ENCODE measurements around the gene ZFAND3.

ZFAND3 gene, protein sequence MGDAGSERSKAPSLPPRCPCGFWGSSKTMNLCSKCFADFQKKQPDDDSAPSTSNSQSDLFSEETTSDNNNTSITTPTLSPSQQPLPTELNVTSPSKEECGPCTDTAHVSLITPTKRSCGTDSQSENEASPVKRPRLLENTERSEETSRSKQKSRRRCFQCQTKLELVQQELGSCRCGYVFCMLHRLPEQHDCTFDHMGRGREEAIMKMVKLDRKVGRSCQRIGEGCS

GRCh38 chr6:37819177-37819801 is at the start of gene ZFAND3:
Gene ZFAND3 (plus strand): TSS chr6:37819727. CDS start chr6:37819946, 219 bp downstream.
- peak; percentile 32 for DNase-seq

- DNase-seq, result no peak
Observed at GRCh38 chr6:37774028-37774680, 45.4 kb upstream of the ZFAND3 start.

DNA sequence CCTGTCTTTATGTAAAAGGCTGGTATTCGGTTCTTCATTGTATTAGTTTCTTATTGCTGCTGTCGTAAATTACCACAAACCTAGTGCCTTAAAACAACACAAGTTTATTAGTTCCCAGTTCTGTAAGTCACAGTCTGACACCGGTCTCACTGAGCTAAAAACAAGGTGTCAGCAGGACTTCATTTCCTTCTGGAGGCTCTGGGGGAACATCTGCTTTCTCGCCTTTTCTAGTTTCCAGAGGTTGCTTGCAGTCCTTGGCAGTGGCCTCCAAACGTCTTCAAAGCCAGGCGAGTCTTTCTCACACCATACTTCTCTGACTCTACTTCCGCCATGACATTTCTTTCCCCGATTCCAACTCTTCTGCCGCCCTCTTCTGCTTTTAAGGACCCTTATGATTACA is 43.0 kb upstream of the ZFAND3 start:
- DNase-seq, result no peak

- DNase-seq, result no peak
Observed at GRCh38 chr6:37777272-37777834, 42.2 kb upstream of the ZFAND3 start.

GRCh38 chr6:37779111-37779800 is 40.3 kb upstream of the ZFAND3 start:
- no peak for DNase-seq

GRCh38 chr6:37779902-37780628 is 39.5 kb upstream of the ZFAND3 start:
- no peak for DNase-seq

GRCh38 chr6:37781788-37782187 is 37.7 kb upstream of the ZFAND3 start:
- DNase-seq, result no peak

DNA sequence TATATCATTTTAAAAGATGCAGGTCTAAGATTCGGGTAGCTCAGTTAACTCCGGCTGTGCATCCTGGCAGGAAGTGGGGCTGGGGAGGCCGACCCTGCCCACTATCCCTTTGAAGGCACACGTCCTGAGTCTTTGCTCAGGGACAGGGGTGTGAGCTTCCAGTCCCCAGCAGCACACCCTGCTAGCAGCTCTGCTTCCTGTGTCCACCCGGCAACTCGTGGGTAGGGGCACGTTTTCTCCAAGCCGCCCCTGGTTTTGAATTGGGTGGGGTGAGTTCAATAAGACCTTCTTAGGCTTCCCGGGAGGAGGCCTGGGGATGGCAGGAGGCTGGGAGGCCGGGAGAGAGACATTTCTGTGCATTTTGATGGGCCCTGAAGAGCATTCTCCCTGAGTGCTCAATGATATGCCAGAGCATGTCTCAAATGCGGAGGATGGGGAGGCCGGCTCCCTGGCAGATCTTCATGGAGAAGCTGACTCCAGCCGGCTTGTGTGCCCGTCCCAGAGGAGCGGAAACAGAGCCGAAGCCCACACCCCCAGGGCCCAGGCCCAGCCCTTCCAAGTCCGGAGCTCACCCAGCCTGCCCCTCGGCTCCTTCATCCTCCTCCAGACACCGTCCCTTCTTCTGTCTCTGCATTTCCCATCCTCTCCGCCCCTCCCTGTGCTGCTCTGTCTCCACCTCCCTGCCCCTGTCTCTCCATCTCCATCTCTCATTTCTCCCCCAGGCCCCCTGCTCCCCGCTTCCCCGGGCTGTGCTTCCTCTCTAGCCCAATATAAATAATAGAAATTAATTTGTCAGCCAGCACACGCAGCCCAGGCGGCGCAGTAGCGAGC is 36.3 kb upstream of the ZFAND3 start:
- DNase-seq, result no peak

- DNase-seq, result no peak
Observed at GRCh38 chr6:37783856-37784584, 35.5 kb upstream of the ZFAND3 start.

GRCh38 chr6:37784585-37784967 is 35.0 kb upstream of the ZFAND3 start:
- no peak for DNase-seq

DNA sequence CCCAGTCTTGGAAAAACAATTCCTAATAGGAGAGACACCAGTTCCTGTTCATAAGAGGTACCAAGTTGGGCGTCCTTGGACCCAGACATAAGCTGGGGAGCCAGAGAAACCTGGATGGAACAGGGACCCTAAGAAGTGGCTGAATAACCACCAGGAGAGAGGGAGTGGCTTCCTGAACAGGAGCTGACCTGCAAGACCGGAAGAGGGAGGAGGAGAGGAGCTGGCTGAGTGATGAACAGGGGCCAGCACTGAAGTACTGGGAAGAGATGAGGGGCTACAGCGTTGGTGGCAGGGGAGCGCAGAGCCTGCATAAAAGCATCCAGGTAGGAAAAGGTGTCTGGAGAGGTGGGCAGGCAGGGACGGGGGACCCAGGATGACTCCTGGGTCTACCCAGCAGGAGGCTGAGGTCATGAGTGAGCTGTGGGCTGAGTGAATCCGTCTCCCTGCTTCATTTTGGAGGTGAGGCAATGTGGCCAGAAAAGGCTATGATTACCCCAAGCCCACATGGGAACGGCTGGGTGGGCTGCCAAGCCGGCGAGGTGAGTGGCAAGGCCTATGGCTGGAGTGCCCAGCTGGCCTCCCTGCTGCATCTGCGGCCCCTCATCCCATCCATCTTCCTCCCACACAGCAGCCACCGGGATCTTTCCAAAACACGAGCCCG is 34.4 kb upstream of the ZFAND3 start:
- no peak for DNase-seq

GRCh38 chr6:37785663-37786270 is 33.8 kb upstream of the ZFAND3 start:
- peak; percentile 16 for DNase-seq

DNA sequence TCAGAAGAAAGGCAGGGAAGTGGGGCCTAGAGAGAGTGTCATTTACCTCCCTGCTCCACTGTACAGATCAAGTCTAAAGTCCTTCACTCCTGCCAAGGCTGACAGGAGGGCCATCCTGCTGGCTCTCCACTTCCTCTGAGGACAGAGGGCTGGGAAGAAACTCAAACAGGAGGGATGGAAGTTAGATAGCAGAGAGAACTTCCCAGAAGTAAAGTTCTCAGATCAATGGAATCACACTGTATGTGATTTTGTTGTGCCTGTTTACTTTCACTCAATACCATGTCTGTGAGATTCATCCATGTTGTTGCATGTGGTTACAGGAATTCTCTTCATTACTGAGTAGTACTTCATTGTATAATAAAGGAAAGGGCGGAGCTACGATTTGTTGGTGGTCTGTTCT is 32.3 kb upstream of the ZFAND3 start:
- no peak for DNase-seq

DNA sequence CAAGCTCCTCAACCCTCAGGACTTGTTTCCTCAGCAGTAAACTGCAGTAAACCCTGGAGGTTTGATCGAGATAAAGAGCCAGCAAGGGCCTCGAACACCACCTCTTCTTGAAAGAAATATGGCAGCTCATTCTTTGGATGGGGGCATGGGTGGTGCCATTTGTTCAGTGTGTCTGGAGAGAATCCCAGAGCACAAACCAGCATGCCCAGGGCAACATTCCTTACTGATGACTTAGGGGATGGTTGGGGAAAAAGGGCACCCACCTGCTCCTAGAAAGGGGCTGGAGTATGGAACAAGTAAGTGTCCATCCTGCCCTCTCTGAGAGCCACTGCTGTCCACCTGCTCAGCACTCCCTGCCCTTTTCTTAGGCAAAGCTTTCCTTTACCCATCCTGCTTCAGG is 31.3 kb upstream of the ZFAND3 start:
- DNase-seq, result no peak

DNA sequence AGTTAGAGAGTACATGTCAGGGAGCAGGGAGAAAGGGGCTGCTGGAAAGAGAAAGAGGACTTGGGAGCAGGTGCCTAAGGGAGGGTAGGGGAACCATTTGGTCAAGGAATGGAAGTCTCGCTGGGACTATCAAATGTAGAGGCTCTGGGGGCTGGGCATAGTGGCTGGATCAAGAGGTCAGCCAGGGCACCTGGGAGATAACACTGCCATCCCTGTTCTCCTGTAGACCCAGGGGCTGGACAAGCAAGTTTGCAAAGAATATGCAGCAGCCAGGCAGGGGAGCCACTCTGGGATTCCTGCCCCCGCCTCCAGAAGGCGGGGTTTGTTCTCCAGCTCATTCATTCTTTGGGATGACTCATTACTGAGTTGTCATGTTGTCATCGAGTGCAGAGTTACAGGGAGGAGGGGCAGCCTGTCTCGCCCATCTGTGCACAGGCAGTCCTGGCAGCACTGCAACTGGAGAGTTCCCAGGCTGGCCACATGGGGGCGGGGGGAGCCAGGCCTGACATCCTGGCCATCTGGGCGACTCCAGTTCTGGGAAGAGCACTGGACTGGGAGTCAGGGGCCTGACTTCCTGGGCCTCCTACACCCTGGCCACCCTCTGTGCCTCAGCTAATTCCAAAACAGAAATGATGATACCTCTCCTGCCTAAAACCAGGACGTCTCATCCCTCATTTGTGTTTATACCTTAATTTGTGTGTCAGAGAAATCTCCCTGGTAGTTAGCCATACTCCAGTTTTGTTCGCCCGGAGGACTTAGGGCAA is 28.2 kb upstream of the ZFAND3 start:
- peak; percentile 87 for DNase-seq

- DNase-seq, result no peak
Observed at GRCh38 chr6:37792457-37793033, 27.0 kb upstream of the ZFAND3 start.

DNA sequence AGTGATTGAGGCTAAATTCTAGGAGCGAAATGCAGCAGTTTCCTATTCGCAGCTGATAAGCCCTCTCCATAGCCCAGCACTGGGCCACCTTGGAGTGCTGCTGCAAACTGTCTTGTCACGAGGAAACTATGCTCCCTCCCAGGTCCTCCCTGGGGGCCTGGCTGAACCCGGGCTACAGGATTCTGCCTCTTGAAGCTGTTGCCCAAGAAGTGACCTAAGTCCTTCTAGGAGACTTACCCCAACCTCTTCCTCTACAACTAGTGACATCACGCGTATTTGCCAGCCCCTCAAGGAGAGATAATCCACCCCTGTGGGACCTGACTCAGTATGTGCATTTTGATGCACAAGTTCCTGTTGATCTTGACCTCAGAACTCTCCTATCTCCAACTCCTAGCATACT is 26.5 kb upstream of the ZFAND3 start:
- no peak for DNase-seq

DNA sequence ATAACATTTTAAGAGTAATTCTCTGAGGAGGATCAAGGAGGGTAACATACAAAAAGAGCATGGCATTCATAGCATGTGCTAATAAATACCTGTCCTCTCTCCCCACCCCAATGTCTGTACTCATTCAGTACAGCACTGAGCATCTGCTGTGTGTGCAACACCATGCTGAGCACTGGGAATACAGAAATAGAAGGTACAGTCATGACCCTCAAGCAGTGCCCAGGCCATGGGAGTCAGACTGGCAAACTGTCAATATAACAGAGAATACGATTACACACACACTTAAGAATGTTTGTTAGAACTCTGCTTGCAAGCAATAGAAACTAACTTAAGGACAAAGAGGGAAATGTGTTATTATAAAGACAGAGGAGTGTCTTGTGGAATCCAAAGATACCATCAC is 24.7 kb upstream of the ZFAND3 start:
- no peak for DNase-seq
